Effector CD8-positive, alpha-beta T cell (primary cell): Measurements from ENCODE around the gene ARHGEF1.

Source experiments
- DNase-seq: peaks from one replicate; lab custom pipeline; 2025; lab: John Stamatoyannopoulos, UW

Gene ARHGEF1

DNA sequence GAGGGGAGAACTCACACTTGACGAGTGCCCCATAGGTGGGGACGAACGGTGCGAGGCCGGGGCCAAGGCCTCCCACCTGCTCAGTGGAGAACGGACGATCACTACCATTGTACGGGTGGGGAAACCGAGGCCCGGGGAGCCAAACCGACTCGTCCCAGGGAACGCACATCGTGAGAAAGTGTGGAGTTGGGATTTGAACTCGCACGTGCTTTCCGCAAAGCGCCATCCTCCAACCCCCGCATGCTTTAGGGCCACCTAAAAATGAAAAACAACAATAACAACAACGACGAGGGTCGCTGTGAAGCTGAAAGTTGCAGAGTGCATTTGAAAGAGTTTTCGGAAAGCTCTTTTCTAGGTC is 458 bp downstream of the ARHGEF1 start:
- no peak for DNase-seq

GRCh38 chr19:41883821-41884733 is 1.1 kb downstream of the ARHGEF1 start:
- peak; percentile 70 for DNase-seq

DNA sequence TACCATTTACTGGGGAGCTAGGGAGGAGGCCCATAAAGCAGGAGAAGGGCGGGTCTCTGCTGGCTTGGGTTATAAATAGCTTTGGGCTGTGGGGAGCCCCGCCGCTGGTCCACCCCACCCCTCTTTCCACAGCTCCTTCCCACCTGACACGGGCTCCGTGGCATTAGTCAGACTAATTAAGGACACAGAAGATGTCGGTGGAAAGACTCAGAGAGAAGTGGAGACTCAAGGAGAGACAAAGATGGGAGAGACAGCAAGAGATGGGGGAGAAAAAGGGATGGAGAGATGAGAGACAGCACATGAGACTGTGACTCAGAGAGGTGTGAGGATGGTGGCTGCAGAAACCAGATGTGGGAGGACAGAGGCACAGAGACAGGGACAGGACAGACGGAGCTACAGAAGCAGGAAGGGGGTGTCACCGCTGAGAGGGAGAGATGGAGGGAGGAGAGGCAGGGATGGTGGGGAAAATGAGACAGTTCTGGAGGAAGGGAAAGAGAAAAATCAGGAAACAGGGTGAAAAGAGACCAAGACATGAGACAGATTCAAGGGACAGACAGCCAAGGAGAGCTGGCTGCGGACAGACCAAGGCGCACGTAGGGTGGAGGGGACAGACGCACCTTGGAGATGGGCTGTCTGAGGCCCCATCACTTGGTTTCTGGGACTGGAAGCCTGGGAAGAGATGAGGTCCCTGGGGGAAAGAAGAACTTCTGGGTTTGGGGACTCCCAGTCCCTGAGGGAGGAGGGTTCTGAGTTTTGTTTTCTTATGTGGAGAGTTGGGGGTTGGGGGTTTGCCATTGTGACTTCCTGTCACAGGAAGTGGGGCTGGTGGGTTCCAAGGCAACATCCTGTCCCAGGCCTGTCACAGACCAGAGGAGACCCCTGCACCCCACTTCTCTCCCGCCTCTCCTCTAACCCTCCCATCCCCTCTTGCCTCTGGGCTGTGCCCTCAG is 4.1 kb downstream of the ARHGEF1 start:
- DNase-seq = peak; percentile 57

DNA sequence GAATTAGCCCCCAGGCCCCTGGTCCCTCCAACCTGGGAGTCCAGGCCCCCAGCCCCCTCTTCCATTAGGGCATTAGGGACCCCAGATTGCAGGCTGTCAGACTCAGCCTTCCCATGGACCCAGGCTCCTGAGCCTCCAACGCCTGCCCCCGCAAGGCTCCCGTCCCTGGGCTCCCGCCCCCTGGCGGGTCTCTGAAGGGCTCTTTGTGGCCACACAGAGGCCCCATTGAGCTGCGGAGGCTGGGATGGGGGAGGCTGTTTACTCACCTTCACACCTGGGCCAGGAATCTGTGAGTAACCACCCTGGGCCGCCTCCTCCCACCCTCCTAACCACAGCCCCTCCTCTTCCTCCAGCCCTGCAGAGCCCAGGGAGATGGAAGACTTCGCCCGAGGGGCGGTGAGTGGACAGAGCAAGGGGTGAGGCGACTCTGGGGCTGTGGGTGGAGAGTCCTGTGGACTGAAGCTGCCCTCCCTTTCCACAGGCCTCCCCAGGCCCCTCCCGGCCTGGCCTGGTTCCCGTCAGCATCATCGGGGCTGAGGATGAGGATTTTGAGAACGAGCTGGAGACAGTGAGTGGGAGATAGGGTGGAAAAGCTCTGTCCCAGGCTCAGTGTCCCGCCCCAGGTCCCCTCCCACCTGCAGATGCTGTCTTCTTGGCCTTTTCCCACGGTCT is 4.9 kb downstream of the ARHGEF1 start:
- peak; percentile 62 for DNase-seq

DNA sequence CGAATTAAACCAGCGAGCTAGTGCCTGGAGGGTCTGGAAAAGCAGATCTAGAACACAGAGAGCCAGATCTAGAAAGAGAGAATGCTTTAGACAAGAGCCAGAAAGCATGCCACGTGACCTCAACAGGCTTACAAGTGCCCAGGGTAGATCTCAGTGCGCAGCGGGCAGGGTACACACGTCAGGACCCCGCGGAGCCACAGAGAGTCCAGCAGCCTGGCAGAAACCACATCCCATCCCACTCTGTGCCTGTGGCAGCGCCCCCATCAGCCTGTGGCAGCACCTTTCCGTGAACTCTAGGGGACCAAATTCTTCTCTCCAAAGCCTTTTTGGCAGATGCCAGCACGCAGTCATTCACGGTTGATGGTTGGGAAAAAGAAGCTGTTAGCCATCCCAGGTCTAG is 5.9 kb downstream of the ARHGEF1 start:
- peak; percentile 15 for DNase-seq

DNA sequence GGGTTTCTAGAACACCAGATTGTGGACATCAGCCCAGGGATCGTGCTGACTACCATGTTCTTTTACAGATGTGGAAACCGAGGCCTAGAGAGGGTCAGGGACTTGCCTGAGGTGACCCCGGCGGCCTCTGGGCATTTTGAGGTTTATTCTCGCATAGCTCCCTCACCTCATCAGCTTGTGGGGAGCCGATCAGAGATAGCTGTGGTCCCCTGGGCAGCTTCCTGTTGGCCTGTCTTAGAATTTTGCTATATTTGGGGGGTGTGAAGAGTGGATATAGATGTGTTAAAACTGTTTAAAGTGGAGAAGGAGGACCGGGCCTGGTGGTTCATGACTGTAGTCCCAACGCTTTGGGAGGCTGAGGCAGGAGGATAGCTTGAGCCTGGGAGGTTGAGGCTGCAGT is 6.9 kb downstream of the ARHGEF1 start:
- no peak for DNase-seq

- DNase-seq = no peak
Observed at GRCh38 chr19:41890936-41891335, 8.0 kb downstream of the ARHGEF1 start.

DNA sequence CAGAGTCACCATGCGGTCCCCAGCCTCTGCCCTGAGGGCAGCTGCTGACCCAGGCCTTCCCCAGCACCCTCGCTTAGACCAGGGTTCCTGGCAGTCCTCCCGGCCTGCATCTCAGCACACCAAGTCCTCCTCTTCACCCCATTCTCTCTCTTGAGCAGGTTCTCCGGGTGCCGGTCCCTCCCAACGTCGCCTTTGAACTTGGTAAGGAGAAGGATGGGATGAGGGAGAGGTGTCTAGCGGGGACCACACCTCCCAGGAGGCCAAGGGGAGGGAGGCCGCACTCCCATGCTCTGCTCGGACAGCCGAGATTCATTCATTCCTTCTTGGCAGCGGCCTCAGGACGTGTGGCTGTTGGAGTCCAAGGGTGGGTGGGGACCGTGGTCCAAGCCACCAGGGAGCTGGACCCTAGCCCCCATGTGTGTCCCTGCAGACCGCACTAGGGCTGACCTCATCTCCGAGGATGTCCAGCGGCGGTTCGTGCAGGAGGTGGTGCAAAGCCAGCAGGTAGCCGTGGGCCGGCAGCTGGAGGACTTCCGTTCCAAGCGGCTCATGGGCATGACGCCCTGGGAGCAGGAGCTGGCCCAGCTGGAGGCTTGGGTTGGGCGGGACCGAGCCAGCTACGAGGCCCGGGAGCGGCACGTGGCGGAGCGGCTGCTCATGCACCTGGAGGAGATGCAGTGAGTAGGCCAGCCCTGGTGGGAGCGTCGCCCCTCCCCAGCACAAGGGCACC is 9.4 kb downstream of the ARHGEF1 start:
- DNase-seq = no peak

DNA sequence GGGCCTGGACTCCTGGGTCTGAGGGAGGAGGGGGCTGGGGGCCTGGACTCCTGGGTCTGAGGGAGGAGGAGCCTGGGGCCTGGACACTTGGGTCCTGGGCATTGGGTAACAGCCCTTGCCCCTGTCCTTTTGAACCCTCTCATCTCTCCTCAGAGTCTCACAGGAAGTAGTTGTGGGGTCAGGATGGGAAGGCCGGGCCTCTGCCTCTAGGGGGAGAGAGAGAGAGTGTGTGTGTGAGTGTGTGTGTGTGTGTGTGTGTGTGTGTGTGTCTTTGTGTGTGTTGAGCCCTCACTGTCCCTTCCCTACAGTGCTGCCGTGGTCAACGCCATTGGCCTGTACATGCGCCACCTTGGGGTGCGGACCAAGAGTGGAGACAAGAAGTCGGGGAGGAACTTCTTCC is 10.9 kb downstream of the ARHGEF1 start:
- no peak for DNase-seq

DNA sequence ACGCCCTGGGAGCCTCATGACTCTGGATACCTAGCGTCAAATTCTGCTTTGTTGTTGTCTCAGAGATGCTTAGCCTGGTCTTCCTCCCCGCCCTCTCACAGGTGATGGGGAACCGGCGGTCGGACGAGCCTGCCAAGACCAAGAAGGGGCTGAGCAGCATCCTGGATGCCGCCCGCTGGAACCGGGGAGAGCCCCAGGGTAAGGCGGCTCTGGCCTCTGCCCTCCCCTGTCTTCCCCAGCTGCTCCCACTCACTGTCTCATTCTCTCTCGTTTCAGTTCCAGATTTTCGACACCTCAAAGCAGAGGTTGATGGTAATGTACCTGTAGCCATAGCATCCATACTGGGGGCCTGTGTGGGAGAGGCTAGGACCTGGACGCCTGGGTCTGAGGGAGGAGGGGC is 11.4 kb downstream of the ARHGEF1 start:
- no peak for DNase-seq

DNA sequence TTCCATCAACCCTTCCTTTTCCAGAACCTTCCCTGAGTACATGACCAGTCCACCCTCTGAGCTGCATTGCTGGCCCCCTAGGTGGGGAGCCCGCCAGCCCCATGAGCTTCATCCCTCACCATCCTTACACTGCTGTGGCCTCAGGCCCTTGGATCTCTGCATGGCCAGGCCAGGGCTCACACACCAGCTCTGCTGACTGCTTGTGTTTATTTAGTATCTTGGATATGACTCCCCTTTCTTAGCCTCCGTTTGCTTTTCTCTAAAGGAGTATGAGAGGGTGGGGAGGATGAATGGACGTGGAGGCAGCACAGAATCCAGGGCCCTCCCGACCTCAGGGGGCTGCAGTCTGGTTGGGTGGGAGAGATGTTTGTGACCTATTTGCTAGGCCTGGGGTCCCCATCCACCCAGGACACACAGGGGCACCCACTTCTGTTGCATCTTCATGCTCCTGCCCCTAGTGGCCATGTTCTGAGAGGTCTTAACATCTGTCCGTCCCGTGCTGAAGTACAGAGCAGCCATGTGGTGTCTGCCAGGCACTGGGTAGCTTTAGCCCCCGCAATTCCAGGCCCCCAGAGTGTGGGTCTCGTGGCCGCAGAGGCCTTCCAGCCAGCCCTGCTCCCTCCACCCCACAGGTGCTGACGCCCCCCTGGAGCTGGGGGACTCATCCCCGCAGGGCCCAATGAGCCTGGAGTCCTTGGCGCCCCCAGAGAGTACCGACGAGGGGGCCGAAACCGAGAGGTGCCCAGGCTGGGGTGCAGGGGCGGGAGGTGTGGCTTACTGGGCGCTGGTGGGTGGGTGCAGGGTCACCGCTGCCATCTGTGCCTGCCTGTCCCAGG is 13.0 kb downstream of the ARHGEF1 start:
- no peak for DNase-seq

GRCh38 chr19:41896581-41896942 is 13.6 kb downstream of the ARHGEF1 start:
- DNase-seq = no peak

DNA sequence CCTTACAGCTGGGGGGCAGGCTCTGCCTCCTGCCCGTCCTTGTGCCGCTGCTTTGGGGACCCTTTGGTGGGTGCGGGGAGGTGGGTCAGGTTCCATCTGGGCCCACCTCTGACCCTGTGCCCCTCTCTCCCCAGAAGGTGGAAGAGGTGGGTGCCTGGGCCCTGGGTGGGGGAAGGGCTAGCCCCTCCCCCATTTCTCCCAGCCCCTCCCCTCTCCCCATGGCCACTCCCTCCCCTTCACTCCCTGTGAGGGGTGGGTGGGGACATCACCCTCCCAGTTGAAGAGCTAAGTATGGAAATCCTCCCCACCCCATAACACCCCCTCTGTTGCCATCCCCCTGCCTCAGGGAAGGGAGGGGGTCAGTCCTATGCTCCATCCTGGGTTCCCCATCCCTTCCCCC is 14.2 kb downstream of the ARHGEF1 start:
- no peak for DNase-seq

DNA sequence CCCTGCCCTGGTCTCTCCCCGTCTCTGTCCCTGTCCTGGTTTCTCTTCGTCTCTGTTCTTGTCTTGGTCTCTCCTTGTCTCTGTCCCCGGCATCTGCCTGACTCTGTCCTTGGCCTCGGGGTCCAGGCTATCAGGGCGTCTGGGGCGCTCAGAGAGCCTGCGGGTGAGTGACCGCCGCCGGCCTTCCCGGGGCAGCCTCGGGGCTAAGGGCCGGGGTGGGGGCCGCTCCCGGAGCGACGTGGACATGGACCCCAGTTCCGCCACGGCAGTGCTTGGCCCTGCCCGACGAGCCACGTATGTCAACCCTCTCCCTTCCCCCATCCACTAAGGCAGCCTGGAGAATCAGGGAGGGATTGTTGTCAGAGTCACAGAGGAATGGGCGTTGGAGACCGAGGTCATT is 14.8 kb downstream of the ARHGEF1 start:
- DNase-seq = no peak

DNA sequence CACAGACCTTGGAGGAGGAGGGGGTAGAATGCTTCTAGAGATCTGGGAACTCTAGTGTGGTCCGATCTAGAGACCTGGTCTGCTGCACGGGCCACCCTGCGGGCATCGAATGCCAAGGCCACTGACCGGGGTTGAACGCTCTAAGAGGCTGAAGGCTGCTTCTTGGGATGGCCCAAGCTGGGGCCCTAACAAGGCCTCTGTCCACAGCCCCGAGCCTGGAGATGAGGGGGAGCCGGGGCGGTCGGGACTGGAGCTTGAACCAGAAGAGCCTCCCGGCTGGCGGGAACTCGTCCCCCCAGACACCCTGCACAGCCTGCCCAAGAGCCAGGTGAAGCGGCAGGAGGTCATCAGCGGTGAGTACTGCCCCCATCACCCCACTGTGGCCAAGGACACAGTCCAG is 15.3 kb downstream of the ARHGEF1 start:
- DNase-seq = no peak

DNA sequence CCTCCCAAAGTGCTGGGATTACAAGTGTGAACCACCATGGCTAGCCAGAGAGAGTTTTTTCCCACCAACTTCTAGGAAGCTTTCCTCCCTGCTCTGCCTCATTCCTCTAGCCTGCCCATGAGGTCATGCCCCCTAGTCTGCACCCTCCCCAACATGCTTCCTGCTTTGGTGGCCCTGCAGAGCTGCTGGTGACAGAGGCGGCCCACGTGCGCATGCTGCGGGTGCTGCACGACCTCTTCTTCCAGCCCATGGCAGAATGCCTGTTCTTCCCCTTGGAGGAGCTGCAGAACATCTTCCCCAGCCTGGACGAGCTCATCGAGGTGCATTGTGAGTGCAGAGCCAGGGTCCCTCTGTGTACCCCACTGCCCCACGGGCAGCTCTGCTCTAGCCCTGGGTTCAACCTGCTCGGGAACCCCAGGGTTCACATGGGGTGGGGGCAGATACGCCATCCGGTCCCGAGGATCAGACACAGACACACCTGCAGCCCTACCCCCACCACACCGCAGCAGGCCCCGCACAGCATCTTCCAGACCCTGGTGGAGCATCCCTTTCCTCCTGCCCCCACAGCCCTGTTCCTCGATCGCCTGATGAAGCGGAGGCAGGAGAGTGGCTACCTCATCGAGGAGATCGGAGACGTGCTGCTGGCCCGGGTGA is 18.9 kb downstream of the ARHGEF1 start:
- no peak for DNase-seq

- DNase-seq = no peak
Observed at GRCh38 chr19:41902594-41902993, 19.6 kb downstream of the ARHGEF1 start.

DNA sequence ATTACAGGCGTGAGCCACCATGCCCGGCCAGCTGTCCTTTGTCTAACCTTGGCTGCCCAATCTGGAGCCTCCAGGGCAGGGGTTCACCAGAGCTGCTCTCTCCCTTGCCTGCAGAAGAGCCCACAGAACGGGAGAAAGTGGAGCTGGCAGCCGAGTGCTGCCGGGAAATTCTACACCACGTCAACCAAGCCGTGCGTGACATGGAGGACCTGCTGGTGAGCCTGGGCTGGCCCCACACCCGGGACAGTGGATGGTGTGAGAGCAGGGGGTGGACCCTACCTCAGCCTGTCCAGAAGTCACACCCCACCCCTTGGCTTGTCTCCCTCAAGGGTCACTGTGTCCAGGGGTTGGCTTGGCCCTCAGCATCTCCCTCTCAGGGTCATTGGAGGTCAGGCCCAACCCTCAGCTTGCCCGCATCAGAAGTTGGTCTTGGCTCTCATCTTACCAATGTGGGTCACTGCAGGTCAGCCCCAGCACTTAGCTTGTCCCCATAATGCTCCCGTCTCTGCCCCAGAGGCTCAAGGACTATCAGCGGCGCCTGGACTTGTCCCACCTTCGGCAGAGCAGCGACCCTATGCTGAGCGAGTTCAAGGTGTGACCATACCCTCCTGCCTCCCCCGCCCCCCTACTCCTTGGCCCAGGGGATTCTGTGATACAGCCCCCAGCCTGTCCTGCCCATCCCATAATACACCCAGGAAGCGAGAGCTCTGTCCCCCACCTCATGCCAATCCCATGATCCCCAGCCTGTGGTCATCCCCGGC is 20.4 kb downstream of the ARHGEF1 start:
- no peak for DNase-seq

GRCh38 chr19:41904118-41904870 is 21.3 kb downstream of the ARHGEF1 start:
- no peak for DNase-seq
